Body of pancreas (tissue), 4 donors: ENCODE measurements around the gene TREML1. TPM values are rescaled to one million over a fixed set of nuclear protein-coding genes. Genes with fewer than 3 reads are reported as not detected.

Source experiments
- ATAC-seq: fragments of 150-250 bp; one replicate; pipeline ENCODE4 v1.9.1; 2016
- DNase-seq, 4 donors: peaks; one replicate each; pipeline ENCODE4 v3.0.0-alpha.2; 2019
- H3K27ac ChIP-seq, 4 donors: fragments of 200-600 bp; sonication (generic); 1 replicate in 3 of 4; 2 replicates in 1 of 4; pipeline versions ENCODE4 v1.5.1 to v1.6.1; 2016 to 2019; ENCODE audit warnings: mild to moderate bottlenecking in 1 of 4, mixed read lengths in 1 of 4, moderate library complexity in 1 of 4
- H3K27me3 ChIP-seq, 2 donors: fragments of 200-600 bp; sonication (generic); one replicate each; pipeline ENCODE4 v1.6.0; 2016; ENCODE audit warnings: mild to moderate bottlenecking in 1 of 2
- H3K36me3 ChIP-seq, 2 donors: fragments of 200-600 bp; sonication (generic); replicated peaks in 1 of 2; 2 replicates each; pipeline ENCODE4 v1.5.1; 2016; ENCODE audit warnings: low read depth in 2 of 2; ENCODE audit not compliant: insufficient read depth in 1 of 2
- H3K4me1 ChIP-seq: fragments of 200-600 bp; sonication (generic); one replicate; pipeline ENCODE4 v1.6.0; 2016
- H3K4me3 ChIP-seq, 2 donors: fragments of 200-600 bp; sonication (generic); 1 replicate in 1 of 2; 2 replicates in 1 of 2; pipeline ENCODE4 v1.5.1; 2016 to 2019
- H3K9me3 ChIP-seq, 3 donors: fragments of 200-600 bp; sonication (generic); 1 replicate in 2 of 3; 2 replicates in 1 of 3; pipeline ENCODE4 v1.5.1; 2016
- CTCF ChIP-seq, 7 experiments: fragments of 450-650 bp in 4 of 7; fragments of 200-600 bp in 3 of 7; sonication (generic) in 3 of 7; IDR thresholded peaks; one replicate each; pipeline ENCODE4 v1.5.1; 2016 to 2019; ENCODE audit warnings: antibody characterized with exemption in 7 of 7
- POLR2A ChIP-seq, 3 donors: fragments of 450-650 bp; IDR thresholded peaks; one replicate each; pipeline ENCODE4 v1.6.1; 2016; ENCODE audit warnings: antibody characterized with exemption in 3 of 3, mild to moderate bottlenecking in 2 of 3
- WGBS, 2 donors: methylation state at CpG; one replicate each; pipeline ENCODE4 v1.1.5; 2017; 5-methylcytosine and 5-hydroxymethylcytosine counted together
- intact Hi-C: fragments of 100-400 bp; cut with DNase I; formaldehyde crosslinking; loops from one replicate; pipeline ENCODE4 v1.15.1; 2023
- total RNA-seq, 2 donors: library from RNA; depleted of rRNA; stranded (reverse); fragments of >200 nt; gene quantifications; one replicate each; pipeline ENCODE4 v1.1.0, GENCODE V29; 2016

The TREML1 gene
- total RNA-seq, 2 donors from 2014 or later, result not detected

GRCh38 chr6:41103847-41104246 lies 50.3 kb downstream of the TREML1 start:
- Histone ChIP-seq H3K27me3 (no peaks in the 10 kb centered on the region), H3K4me1 (no peaks in the 10 kb centered on the region), H3K36me3 (no peaks in the 10 kb centered on the region), H3K27ac (no peak overlapping the region), H3K9me3 (no peaks in the 10 kb centered on the region), H3K4me3 (no peak overlapping the region)
- intact Hi-C loops, result no loop called here
- WGBS, 2 donors, result 93 to 95% methylated on average over 3 of the region's 3 CpGs
- ATAC-seq (no peak), DNase-seq (no peak)
- no peak for TF ChIP-seq CTCF (IDR thresholded peaks at IDR 0.05)
- no peak for TF ChIP-seq POLR2A (IDR thresholded peaks at IDR 0.05)

- WGBS, 2 donors, result 91 to 95% methylated on average over 12 to 40 of the region's 42 CpGs
- intact Hi-C loops, result no loop called here
- no peak for ATAC-seq
Observed at GRCh38 chr6:41100871-41101287, 53.3 kb downstream of the TREML1 start.

More at GRCh38 chr6:41100871-41101287, 53.3 kb downstream of the TREML1 start:
- H3K4me3 ChIP-seq, result no peak overlapping the region
- TF ChIP-seq CTCF (IDR thresholded peaks at IDR 0.05) (no peak), POLR2A (IDR thresholded peaks at IDR 0.05) (no peak)
- H3K36me3 ChIP-seq, result peaks cover 3 to 27% of the 10 kb centered on the region in 2 donors
- no peaks in the 10 kb centered on the region for H3K9me3 ChIP-seq
- H3K4me1 ChIP-seq, result no peaks in the 10 kb centered on the region
- H3K27me3 ChIP-seq, result no peaks in the 10 kb centered on the region
- no peak overlapping the region for H3K27ac ChIP-seq
- DNase-seq, result no peak

Other genes starting within 250 kb of the TREML1 start
- gene UNC5CL, start 115.1 kb downstream of the TREML1 start, total RNA-seq, result 10 to 100 TPM; 17.4 to 30.3 TPM
- not detected for gene TSPO2, start 111.9 kb downstream of the TREML1 start, total RNA-seq
- 1 to 10 TPM; 2.3 to 4.0 TPM for gene APOBEC2, start 101.1 kb downstream of the TREML1 start, total RNA-seq
- gene OARD1, start 82.0 kb downstream of the TREML1 start, total RNA-seq, result 10 to 100 TPM; 15.0 to 27.4 TPM
- 10 to 100 TPM in 1 of 2 donors, 1 to 10 TPM in 1; 8.6 to 10.4 TPM for gene NFYA, start 81.4 kb downstream of the TREML1 start, total RNA-seq
- 1 to 10 TPM; 3.6 TPM for gene TREM2, start 8.8 kb upstream of the TREML1 start, total RNA-seq
- not detected for gene TREML2, start 46.8 kb upstream of the TREML1 start, total RNA-seq
- not detected for gene TREML4, start 74.0 kb upstream of the TREML1 start, total RNA-seq
- not detected for gene TREM1, start 132.3 kb upstream of the TREML1 start, total RNA-seq
- gene NCR2, start 181.3 kb upstream of the TREML1 start, total RNA-seq, result not detected